Colon (tissue), 2 donors: ENCODE measurements around the gene PEPD.

Experiments
- FAIRE-seq: peaks from 2 replicates; lab custom pipeline; 2012; peaks lifted over from hg19 to GRCh38; lab: Jason Lieb, UNC
- donor health status: control.
- donor health status: control.

The PEPD gene

DNA sequence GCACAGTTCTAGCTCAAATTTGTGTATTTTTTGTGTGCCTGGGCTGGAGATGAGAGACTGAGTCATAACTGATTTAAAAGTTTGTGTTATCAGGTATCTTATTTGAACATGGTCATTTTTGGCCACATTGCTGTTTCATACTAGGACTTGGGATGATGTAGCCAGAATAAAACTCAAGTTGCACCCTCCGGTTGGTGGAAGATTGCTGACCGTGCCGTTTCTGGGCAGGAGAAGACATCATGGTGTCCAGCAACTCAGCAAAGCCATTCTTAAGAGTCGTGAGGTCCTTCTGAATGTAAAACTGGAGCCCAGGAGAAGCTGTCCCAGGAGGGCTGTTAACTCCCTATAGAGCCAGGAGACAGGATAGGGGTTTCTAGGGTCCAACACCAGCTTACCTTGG lies 140.5 kb downstream of the PEPD start:
- no peak for FAIRE-seq

DNA sequence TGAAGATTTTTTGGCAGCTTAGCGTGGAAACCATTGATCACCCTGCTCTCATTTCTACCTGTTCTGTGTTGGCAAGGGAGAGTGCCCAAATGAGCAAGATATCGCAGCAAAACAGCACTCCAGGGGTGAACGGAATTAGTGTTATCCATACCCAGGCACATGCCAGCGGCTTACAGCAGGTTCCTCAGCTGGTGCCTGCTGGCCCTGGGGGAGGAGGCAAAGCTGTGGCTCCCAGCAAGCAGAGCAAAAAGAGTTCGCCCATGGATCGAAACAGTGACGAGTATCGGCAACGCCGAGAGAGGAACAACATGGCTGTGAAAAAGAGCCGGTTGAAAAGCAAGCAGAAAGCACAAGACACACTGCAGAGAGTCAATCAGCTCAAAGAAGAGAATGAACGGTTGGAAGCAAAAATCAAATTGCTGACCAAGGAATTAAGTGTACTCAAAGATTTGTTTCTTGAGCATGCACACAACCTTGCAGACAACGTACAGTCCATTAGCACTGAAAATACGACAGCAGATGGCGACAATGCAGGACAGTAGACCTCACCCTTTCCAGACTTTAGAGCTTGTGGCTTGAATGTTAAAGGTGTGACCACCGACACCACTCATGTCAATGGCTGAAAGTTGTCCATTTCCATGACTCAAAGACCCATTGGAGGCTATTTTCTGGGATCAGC lies 142.3 kb downstream of the PEPD start:
- FAIRE-seq = no peak

DNA sequence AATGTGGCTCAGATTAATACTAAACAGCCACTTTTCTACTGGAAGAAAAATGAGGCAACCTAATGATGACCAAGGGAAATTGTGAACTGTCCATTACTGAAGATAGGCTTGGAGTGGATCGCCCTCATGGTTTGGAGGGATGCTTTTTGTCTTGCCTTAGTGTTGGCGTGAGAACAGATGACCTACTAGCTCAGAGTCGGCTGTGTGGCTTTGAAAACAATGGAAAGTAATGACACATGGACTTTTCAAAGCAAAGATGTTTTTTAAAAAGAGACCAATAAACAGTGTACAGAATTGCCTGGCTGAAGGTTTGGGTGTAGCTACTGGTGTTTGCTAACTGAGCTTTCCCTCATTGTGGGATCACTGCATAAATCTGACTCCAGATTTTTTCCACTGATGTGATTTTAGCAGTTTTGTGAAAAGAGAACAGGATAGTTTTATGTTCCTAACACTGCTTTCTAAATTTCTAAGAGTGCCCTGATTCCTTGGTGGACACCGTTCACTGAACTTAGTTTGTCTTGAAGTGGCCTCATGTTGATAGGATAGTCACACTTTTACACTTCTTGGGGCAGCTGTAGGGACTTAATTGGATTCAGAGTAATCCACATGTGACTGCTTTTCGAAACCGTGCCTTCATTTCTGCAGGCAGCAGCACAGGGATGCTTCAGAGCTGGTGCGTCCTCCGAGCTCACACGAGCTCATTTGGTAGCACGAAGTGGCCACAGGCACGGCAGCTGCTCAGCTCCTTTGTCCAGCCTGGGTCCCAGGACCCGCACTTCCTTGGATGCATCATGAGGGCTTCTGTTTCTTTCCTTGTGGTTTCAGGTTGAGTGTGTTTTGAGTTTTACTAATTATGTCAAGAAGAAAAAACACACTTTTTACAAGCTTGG lies 143.8 kb downstream of the PEPD start:
- no peak for FAIRE-seq

GRCh38 chr19:33376941-33377557 lies 144.5 kb downstream of the PEPD start:
- FAIRE-seq = no peak

GRCh38 chr19:33376423-33376822 lies 145.2 kb downstream of the PEPD start:
- no peak for FAIRE-seq

DNA sequence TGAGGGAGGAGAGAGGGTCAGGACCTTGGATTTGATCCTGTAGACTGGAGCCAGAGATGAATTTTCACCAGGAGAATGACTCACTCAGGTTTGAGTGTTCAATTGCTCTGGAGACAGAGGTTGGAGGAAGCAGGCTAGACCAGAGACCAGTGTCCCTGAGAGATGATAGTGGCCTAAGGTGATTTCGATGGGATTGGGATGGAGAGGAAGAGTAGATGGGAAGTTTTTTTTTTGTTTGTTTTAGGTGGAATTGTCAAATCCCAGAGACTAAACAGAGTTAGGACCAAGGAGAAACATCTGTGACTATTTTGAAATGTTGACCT lies 145.8 kb downstream of the PEPD start:
- FAIRE-seq = no peak

DNA sequence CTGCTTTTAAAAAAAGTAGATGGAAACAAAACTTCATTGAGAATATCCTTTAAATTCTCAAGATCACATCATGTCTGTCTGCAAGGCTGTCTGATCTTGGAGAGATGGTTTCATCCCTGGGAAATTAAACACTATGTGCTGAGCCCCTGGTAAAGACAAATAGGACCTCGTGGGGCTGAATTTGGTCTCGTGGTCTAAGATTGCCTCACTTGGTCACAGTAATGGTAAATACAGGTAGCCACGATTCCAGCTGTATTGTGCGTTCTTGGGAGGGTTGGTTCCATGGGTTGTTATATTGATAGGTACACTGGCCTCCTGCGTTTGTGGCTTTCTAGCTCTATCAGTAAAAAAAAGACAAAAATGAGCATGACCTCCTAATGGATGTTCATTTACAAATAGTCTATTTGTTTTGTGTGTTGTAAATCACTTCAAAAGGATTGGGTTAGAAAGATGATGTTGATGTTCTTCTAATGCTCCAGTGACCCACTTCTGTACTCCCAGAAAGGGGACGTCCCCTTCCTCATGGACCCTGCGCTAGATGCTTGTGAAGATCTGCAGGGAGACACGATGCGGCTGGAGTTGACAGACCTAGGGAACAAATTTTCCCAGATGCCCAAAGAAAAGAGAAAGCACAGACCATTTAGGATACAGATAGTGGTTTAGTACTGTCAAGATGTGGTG lies 146.3 kb downstream of the PEPD start:
- FAIRE-seq = no peak

- FAIRE-seq = no peak
Measured at GRCh38 chr19:33374236-33374714, 147.3 kb downstream of the PEPD start.

- no peak for FAIRE-seq
Measured at GRCh38 chr19:33373453-33374235, 147.9 kb downstream of the PEPD start, which contains the start of gene CEBPG. CEBPG (plus strand) TSS chr19:33373709; CDS start chr19:33379240, 5,531 bp downstream.

DNA sequence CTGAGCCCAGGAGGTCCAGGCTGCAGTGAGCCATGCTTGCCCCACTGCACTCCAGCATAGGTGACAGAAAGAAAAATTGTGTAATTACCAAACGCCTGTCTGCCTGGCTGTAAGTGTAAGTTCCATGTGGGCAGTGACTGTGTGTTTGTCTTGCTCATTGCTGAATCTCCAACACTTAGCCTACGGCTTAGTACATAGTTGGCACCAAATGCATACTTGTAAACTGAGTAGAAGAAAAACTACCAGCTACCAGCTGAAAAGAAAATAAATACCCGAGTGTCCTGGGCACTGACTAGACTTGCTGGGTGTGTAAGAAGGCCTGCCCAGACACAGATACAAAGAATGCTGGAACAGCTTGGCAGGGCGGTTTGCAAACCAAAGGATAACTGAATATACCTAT lies 150.8 kb downstream of the PEPD start:
- no peak for FAIRE-seq

DNA sequence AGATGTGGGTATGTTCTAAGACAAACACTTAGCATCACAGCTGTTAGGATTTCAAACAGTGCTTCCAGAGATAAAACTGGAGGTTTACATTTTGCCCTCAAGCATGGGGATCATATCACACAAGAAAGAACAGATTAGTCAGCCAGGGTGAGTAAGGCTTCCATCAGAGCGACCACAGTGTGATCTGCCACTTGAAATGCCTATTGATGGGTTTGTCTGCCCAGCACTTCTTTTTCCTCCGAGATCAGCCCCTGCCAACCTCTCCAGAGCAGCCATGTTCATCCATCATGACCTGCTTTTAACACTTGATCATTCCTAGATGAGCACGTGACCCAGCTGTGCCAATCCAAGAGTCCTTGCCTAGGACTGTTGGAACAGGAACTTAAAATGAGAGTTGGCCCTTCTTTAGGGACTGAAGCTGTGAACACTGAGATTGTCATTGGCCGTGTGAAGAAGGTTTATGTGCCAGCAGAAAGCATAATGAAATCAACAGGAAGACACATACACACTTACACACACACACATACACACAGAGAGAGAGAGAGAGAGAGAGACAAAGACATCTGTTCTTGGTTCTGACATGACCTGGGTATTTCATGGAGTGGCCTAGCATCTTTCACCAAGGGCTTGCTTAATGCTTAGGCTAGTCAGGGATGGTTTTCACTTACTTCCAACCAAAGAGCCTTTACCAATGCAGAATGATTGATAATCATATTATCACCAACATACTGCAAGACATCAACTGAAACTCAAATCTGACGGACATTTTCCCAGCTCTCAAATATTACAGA lies 153.3 kb downstream of the PEPD start:
- no peak for FAIRE-seq

DNA sequence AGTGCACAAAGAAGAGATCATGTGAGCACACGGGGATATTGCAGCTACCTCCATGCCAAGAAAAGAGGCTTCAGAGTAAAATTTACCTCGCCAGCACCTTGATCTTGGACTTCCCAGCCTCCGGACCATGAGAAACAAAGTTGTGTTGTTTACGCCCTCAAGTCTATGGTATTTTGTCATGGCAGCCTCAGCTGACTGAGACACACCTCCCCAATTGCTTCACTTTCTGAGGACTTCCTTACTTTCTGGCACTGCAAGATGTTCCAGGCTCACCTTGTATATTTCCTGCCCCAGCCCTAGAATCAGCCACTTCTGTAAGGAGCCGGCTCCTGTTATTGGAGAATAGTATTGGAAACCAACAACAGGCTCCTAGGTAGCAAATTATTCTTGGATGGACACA lies 154.7 kb downstream of the PEPD start:
- no peak for FAIRE-seq

GRCh38 chr19:33366127-33366526 lies 155.5 kb downstream of the PEPD start:
- FAIRE-seq = no peak

GRCh38 chr19:33365691-33366090 lies 155.9 kb downstream of the PEPD start:
- FAIRE-seq = no peak

DNA sequence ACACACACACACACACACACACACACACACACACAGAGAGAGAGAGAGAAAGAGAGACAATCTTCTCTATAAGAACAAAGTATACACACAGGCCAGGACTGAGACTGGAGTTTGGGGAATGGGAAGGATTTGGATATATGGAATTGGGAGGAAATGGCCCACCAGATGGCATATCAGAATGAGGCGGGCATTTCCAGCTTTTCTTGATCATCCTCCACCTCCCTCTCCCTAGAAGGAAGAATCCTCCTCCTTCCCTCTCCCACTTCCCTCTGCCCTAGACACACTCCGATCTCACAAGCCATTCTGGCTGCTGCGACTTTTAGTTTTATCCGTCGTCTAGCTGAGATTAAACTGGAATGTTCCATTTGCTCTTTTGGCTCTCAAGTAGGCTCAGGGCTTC lies 158.1 kb downstream of the PEPD start:
- no peak for FAIRE-seq

DNA sequence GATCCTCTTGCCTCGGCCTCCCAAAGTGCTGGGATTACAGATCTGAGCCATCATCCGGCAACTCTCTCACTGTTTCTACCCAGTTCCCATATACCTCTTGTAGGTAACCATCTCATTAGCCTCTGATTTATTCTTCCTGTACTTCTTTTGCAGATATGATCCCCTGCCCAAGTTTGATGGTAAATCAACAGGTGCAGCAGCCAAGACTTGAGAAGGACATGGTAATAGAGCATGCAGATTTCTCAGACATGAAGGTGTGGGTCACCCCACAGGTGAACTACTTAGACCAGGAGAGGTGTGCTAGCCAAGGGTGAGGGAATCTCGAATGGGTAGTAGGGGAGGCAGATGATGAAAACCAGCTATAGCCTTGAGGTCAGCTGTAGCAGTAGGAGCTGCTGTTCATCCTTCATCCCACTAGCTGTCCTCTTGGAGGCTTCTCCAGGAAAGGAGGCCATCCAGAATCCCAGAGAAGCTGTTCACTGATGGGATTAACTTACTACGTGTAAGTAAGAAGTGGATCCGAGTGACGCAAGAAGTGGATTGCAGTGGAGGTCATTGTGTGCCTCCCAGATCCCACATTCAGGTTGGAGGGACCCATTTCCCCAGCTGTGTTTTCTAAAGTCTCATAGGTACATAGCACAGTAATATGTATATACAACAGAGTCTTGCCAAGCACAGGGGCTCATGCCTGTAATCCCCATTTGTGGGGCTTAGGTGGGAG lies 158.9 kb downstream of the PEPD start:
- no peak for FAIRE-seq

DNA sequence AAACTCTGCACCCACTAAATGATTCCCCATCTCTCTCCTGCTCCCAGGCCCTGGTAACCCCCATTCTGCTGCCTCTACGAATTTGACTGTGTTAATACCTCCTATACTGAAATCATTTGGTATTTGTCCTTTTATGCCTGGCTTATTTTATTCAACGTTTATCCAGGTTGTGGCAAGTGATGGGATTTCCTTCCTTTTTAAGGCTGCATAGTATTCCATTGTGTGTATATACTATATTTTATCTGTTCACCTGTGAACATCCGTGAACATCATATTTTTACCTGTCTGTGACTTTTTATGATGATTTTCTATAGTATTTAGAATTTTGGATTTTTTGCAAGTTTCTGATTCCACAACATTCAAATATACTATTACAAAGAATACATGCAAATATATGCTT lies 162.0 kb downstream of the PEPD start:
- no peak for FAIRE-seq

- FAIRE-seq = no peak
Measured at GRCh38 chr19:33358408-33358807, 163.2 kb downstream of the PEPD start.

DNA sequence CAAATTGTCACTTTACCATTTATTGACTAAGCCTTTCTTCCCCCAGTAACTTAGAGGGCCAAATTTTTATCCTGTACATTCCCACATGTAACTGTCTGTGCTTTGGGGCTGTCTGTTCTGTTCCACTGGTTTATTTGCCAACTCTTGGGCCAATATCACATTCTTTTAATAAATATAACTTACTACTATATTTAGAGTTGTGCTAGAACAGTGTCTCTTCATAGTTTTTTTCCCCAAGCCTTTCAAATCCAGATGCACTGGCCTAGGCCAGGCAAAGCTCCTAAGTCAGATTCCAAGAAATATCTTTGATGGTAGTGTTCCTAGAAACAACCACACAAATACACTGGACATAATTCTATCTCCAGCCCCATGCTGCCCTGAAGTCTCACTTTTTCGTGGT lies 164.0 kb downstream of the PEPD start:
- no peak for FAIRE-seq

DNA sequence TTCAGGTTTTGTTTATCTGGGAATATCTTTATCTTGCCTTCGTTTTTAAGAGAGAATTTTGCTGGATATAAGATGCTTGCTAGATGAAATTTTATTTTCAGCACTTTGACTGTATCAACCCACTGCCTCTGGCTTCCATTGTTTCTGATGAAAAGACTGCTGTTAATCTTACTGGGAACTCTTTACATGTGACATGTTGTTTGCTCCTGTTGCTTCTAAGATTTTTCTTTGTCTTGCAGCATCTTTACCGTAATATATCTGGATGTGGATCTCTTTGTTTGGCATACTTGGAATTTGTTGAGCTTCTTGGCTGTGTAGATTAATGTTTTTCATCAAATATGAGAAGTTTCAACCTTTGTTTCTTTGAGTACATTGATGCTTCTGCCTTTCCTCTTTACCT lies 166.1 kb downstream of the PEPD start:
- no peak for FAIRE-seq
